H1 (cell line): Measurements from ENCODE around the gene ACKR2. TPM values are rescaled to one million over a fixed set of nuclear protein-coding genes. Genes with fewer than 3 reads are reported as not detected.

Source experiments
- CTCF ChIA-PET: fragments of 300-600 bp; sonication (Branson Sonifier 250); formaldehyde crosslinking; loops from one replicate; lab custom pipeline; 2021; ENCODE audit not compliant: partially characterized antibody; lab: Charles Lee
- POLR2A ChIA-PET: fragments of 300-600 bp; sonication (Branson Sonifier 250); formaldehyde crosslinking; loops from one replicate; lab custom pipeline; 2021; ENCODE audit warnings: inconsistent platforms; ENCODE audit not compliant: partially characterized antibody; lab: Charles Lee
- DNase-seq, 2 experiments: peaks; one replicate each; pipeline versions ENCODE4 v3.0.0 to v3.0.0-alpha.2; 2010 to 2022; ENCODE audit warnings: low spot score in 2 of 2, low read depth in 1 of 2, mixed read lengths in 1 of 2
- FAIRE-seq: peaks from 2 replicates; lab custom pipeline; 2011; peaks lifted over from hg19 to GRCh38; lab: Jason Lieb, UNC
- H2AFZ ChIP-seq: 2 replicates; pipeline ENCODE4 v1.8.1; 2012; ENCODE audit warnings: low read length, inconsistent platforms
- H2AK5ac ChIP-seq: 2 replicates; pipeline ENCODE4 v1.6.1; 2013; ENCODE audit warnings: low read depth, low read length
- H2BK120ac ChIP-seq: replicated peaks from 2 replicates; pipeline ENCODE3; 2013; ENCODE audit warnings: low read depth, low read length, inconsistent platforms
- H2BK12ac ChIP-seq: 2 replicates; pipeline ENCODE4 v1.6.1; 2013; ENCODE audit warnings: low read depth, low read length
- H2BK15ac ChIP-seq: 2 replicates; pipeline ENCODE4 v1.6.1; 2013; ENCODE audit warnings: low read length
- H2BK20ac ChIP-seq: 2 replicates; pipeline ENCODE4 v1.6.1; 2013; ENCODE audit warnings: low read length
- H2BK5ac ChIP-seq: 2 replicates; pipeline ENCODE4 v1.6.1; 2013; ENCODE audit warnings: low read depth, low read length
- H3K14ac ChIP-seq: 2 replicates; pipeline ENCODE4 v1.6.1; 2013; ENCODE audit warnings: inconsistent platforms; ENCODE audit not compliant: insufficient read length
- H3K18ac ChIP-seq: 2 replicates; pipeline ENCODE4 v1.6.1; 2013; ENCODE audit warnings: low read length; ENCODE audit errors: extremely low read depth
- H3K23ac ChIP-seq: 2 replicates; pipeline ENCODE4 v1.6.1; 2013; ENCODE audit warnings: inconsistent platforms; ENCODE audit not compliant: insufficient read length
- H3K23me2 ChIP-seq: 2 replicates; pipeline ENCODE4 v1.6.1; 2013; ENCODE audit warnings: low read depth, low read length
- H3K27ac ChIP-seq: 2 replicates; pipeline ENCODE4 v1.6.1; 2011; ENCODE audit warnings: low read depth, low read length, inconsistent platforms
- H3K27me3 ChIP-seq, 4 experiments: replicated peaks in 1 of 4; 1 replicate in 1 of 4; 2 replicates in 3 of 4; pipeline versions ENCODE4 v1.6.1 to v1.8.1; 2011 to 2013; ENCODE audit warnings: low read length in 3 of 4, mild to moderate bottlenecking in 3 of 4, inconsistent platforms in 2 of 4, mixed read lengths in 2 of 4, moderate library complexity in 1 of 4; ENCODE audit not compliant: control insufficient read depth in 3 of 4, insufficient read depth in 3 of 4; ENCODE audit errors: extremely low read depth in 1 of 4
- H3K36me3 ChIP-seq, 4 experiments: 2 replicates each; pipeline versions ENCODE4 v1.6.1 to v1.8.1; 2011 to 2013; ENCODE audit warnings: mild to moderate bottlenecking in 4 of 4, low read length in 3 of 4, moderate library complexity in 2 of 4, control low read depth in 1 of 4, inconsistent platforms in 1 of 4; ENCODE audit not compliant: insufficient read depth in 4 of 4, control insufficient read depth in 2 of 4
- H3K4ac ChIP-seq: replicated peaks from 2 replicates; pipeline ENCODE3; 2013; ENCODE audit warnings: low read length, low read depth, mixed read lengths, inconsistent platforms; ENCODE audit not compliant: insufficient read length
- H3K4me1 ChIP-seq, 4 experiments: replicated peaks in 1 of 4; 1 replicate in 1 of 4; 2 replicates in 3 of 4; pipeline versions ENCODE4 v1.6.1 to v1.8.1; 2011 to 2013; ENCODE audit warnings: low read length in 3 of 4, inconsistent platforms in 2 of 4, mixed read lengths in 1 of 4; ENCODE audit not compliant: insufficient read depth in 4 of 4, control insufficient read depth in 3 of 4
- H3K4me2 ChIP-seq, 2 experiments: 2 replicates each; pipeline versions ENCODE4 v1.6.1 to v1.8.1; 2011 to 2013; ENCODE audit warnings: low read depth in 2 of 2, low read length in 2 of 2, control low read depth in 1 of 2, inconsistent platforms in 1 of 2, mild to moderate bottlenecking in 1 of 2; ENCODE audit not compliant: insufficient read depth in 1 of 2
- H3K4me3 ChIP-seq, 4 experiments: fragments of 200-600, 300-600 bp in 1 of 4; sonication (generic), shearing (Covaris generic), sonication (Bioruptor Twin) in 1 of 4; 2 replicates each; pipeline versions ENCODE4 v1.5.1 to v1.8.1; 2011 to 2016; ENCODE audit warnings: low read length in 4 of 4, low read depth in 3 of 4, control low read depth in 2 of 4, inconsistent platforms in 2 of 4, mild to moderate bottlenecking in 2 of 4, mixed read lengths in 1 of 4, moderate library complexity in 1 of 4; ENCODE audit not compliant: insufficient read depth in 2 of 4; ENCODE audit errors: extremely low read depth in 1 of 4
- H3K56ac ChIP-seq: replicated peaks from 2 replicates; pipeline ENCODE3; 2013; ENCODE audit warnings: low read depth, mild to moderate bottlenecking, mixed read lengths, low read length, inconsistent platforms; ENCODE audit not compliant: insufficient read length
- H3K79me1 ChIP-seq: 2 replicates; pipeline ENCODE4 v1.6.1; 2013; ENCODE audit warnings: low read depth, low read length, control low read depth
- H3K79me2 ChIP-seq, 2 experiments: 2 replicates each; pipeline versions ENCODE4 v1.6.1 to v1.8.1; 2012 to 2013; ENCODE audit warnings: low read length in 2 of 2, mild to moderate bottlenecking in 2 of 2, inconsistent platforms in 1 of 2; ENCODE audit not compliant: insufficient read depth in 2 of 2, control insufficient read depth in 1 of 2
- H3K9ac ChIP-seq, 4 experiments: replicated peaks in 1 of 4; 1 replicate in 1 of 4; 2 replicates in 3 of 4; pipeline versions ENCODE4 v1.6.1 to v1.8.1; 2011 to 2013; ENCODE audit warnings: low read depth in 3 of 4, low read length in 3 of 4, control low read depth in 2 of 4, mild to moderate bottlenecking in 2 of 4, moderate library complexity in 2 of 4, inconsistent platforms in 1 of 4; ENCODE audit errors: extremely low read depth in 1 of 4
- H3K9me3 ChIP-seq, 2 experiments: 2 replicates each; pipeline versions ENCODE4 v1.6.1 to v1.8.1; 2012 to 2013; ENCODE audit warnings: mild to moderate bottlenecking in 2 of 2, moderate library complexity in 2 of 2, control low read depth in 1 of 2, inconsistent platforms in 1 of 2, low read depth in 1 of 2, low read length in 1 of 2, mixed read lengths in 1 of 2; ENCODE audit not compliant: insufficient read depth in 2 of 2
- H4K20me1 ChIP-seq, 2 experiments: replicated peaks in 1 of 2; 2 replicates each; pipeline versions ENCODE3 to v1.8.1; 2011 to 2013; ENCODE audit warnings: inconsistent platforms in 2 of 2, low read length in 2 of 2, mild to moderate bottlenecking in 1 of 2; ENCODE audit not compliant: insufficient read depth in 2 of 2, control insufficient read depth in 1 of 2
- H4K5ac ChIP-seq: 2 replicates; pipeline ENCODE4 v1.6.1; 2013; ENCODE audit warnings: low read length, low read depth, mixed read lengths, inconsistent platforms; ENCODE audit not compliant: insufficient read length
- H4K8ac ChIP-seq: 2 replicates; pipeline ENCODE4 v1.8.0; 2013; ENCODE audit warnings: mild to moderate bottlenecking, moderate library complexity, low read length, inconsistent platforms; ENCODE audit not compliant: insufficient read depth; ENCODE audit errors: extremely low read depth
- H4K91ac ChIP-seq: replicated peaks from 2 replicates; pipeline ENCODE3; 2013; ENCODE audit warnings: low read length, mixed read lengths, inconsistent platforms; ENCODE audit not compliant: insufficient read length
- BACH1 ChIP-seq: IDR thresholded peaks from 2 replicates; pipeline ENCODE4 v1.6.1; 2012; ENCODE audit warnings: low read length, improper control_type of control experiment
- CHD2 ChIP-seq: IDR thresholded peaks from 2 replicates; pipeline ENCODE4 v1.6.1; 2012; ENCODE audit warnings: low read length, improper control_type of control experiment
- ZNF274 ChIP-seq: IDR thresholded peaks from 2 replicates; pipeline ENCODE4 v1.7.0; 2012; ENCODE audit warnings: low read length, borderline replicate concordance; ENCODE audit errors: extremely low read depth
- WGBS, 2 experiments: shearing (Covaris generic) in 1 of 2; methylation state at CpG; one replicate each; pipeline versions ENCODE4 v1.1.6 to v1.1.7; 2013 to 2015; ENCODE audit warnings: low lambda C conversion rate in 2 of 2, mixed read lengths in 2 of 2, inconsistent platforms in 1 of 2, low coverage in 1 of 2, missing lambda C conversion rate in 1 of 2; ENCODE audit not compliant: insufficient replicate concordance in 2 of 2, insufficient coverage in 1 of 2, insufficient read length in 1 of 2; ENCODE audit errors: extremely low coverage in 1 of 2, missing lambda C conversion rate in 1 of 2; 5-methylcytosine and 5-hydroxymethylcytosine counted together
- polyA plus RNA-seq, 7 experiments: library from polyadenylated mRNA; depleted of rRNA in 3 of 7; stranded (reverse) in 5 of 7; unstranded in 2 of 7; fragments of >200 nt in 5 of 7; fragments of 200-250 nt in 2 of 7; gene quantifications; 1 replicate in 5 of 7; 2 replicates in 1 of 7; 4 replicates in 1 of 7; pipeline versions ENCODE4 v1.2.1 to v1.2.3, GENCODE V29; 2011 to 2013; ENCODE audit warnings: missing spikeins in 2 of 7, mixed read lengths in 2 of 7
- total RNA-seq: library from RNA; stranded (reverse); fragmentation: NEBNext Ultra II Directional; extraction: Animal tissue kit (Norgen Biotek cat#: 25700); gene quantifications from 2 replicates; pipeline ENCODE4 v1.2.1, GENCODE V29; 2021

ACKR2 gene
- total and polyA plus RNA-seq, 2 of the 8 experiments (the other 6 are each of a cell fraction or from before 2014, with no cell fraction given), result 0.09 to 0.12 TPM

- WGBS, 2 experiments, result 1% methylated on average over 63 of the region's 63 CpGs; no CpG with 5 or more reads in 1 of the 2 experiments
- no peak within 1 kb of the TSS for H2BK20ac ChIP-seq
- H2BK15ac ChIP-seq, result peak within 1 kb of the TSS; percentile 88; the same call in 1 of the 2 replicates
- H3K4me3 ChIP-seq, result peak within 1 kb of the TSS; percentile 85 to 96 (median 88)
- no peak within 1 kb of the TSS for H3K23ac ChIP-seq
- peak within 1 kb of the TSS; percentile 95 for H4K8ac ChIP-seq
- peaks cover 0 to 9% (median 5%) of the 10 kb centered on the region in 4 experiments; a peak in 3 of 7 replicates for H3K27me3 ChIP-seq
- peak within 1 kb of the TSS; percentile 64; the same call in 1 of the 2 replicates for H2BK12ac ChIP-seq
- no peaks in the 10 kb centered on the region for H4K20me1 ChIP-seq
- peak within 1 kb of the TSS; percentile 68 for H3K27ac ChIP-seq
- peak within 1 kb of the TSS; percentile 48 for H3K56ac ChIP-seq
- H3K9me3 ChIP-seq, result no peaks in the 10 kb centered on the region
- H2AFZ ChIP-seq, result peak within 1 kb of the TSS; percentile 35; the same call in 1 of the 2 replicates
- ChIA-PET CTCF (interaction anchor here (0.7 to 2.1 kb wide), 10 partner anchors 9 to 555 kb away, joined by 3 to 7 read pairs (median 4); no protein-coding TSS in a partner anchor), POLR2A (interaction anchor here (0.6 to 3.3 kb wide), 13 partner anchors 10 to 143 kb away, joined by 3 to 19 read pairs (median 6); partner anchors contain the start of gene KLHL40)
- H3K79me2 ChIP-seq, result peaks cover 0 to 44% of the 10 kb centered on the region in 2 experiments; a peak in 3 of 4 replicates
- H3K79me1 ChIP-seq, result no peaks in the 10 kb centered on the region; the same call in 1 of the 2 replicates
- peak within 1 kb of the TSS; percentile 81 for H4K5ac ChIP-seq
- H3K36me3 ChIP-seq, result no peaks in the 10 kb centered on the region; a peak in 1 of 8 replicates
- peak within 1 kb of the TSS; percentile 91 for H2BK5ac ChIP-seq
- H3K4me2 ChIP-seq, result peak within 1 kb of the TSS; percentile 80 to 99
- H4K91ac ChIP-seq, result no peak within 1 kb of the TSS
- peak within 1 kb of the TSS; percentile 92; the same call in 1 of the 2 replicates for H2AK5ac ChIP-seq
- peak within 1 kb of the TSS; percentile 11 for H3K4ac ChIP-seq
- no peak within 1 kb of the TSS for H3K14ac ChIP-seq
- H3K4me1 ChIP-seq, result peaks cover 0 to 6% (median 4%) of the 10 kb centered on the region in 4 experiments; a peak in 4 of 7 replicates
- peak within 1 kb of the TSS; percentile 52 for H3K18ac ChIP-seq
- peaks cover 10% of the 10 kb centered on the region; the same call in 1 of the 2 replicates for H3K23me2 ChIP-seq
- FAIRE-seq, result no peak
- peak within 1 kb of the TSS; percentile 83 to 96 (median 91) for H3K9ac ChIP-seq
- DNase-seq, result peak; percentile 87 to 93
- no peak within 1 kb of the TSS for H2BK120ac ChIP-seq
- TF ChIP-seq BACH1 (no peak), CHD2 (peak; percentile 54; the same call in 1 of the 2 replicates), ZNF274 (no peak)
Observed at GRCh38 chr3:42804106-42804830, 5.0 kb upstream of the ACKR2 start, which contains the start of gene HIGD1A. Gene HIGD1A, minus strand, starts transcription at chr3:42804490. Its CDS starts 10,237 bp downstream, at chr3:42794253.
